GM18505 (cell line): ENCODE data around the gene ZSCAN32.

Experiments used
- ATAC-seq: cut with Tn5 transposase; IDR thresholded peaks from one replicate; pipeline ENCODE4 v1.9.1; 2021; ENCODE audit not compliant: unreplicated experiment
- POLR2A ChIP-seq: IDR thresholded peaks from 4 replicates; pipeline ENCODE4 v1.6.1; 2011; ENCODE audit warnings: borderline replicate concordance; ENCODE audit not compliant: insufficient read depth, insufficient read length; ENCODE audit errors: extremely low read depth

Gene ZSCAN32

GRCh38 chr16:3400779-3401688 is at the start of gene ZSCAN32, which contains the start of gene ZNF174:
TSS of gene ZSCAN32 (minus strand) at chr16:3401004. CDS start at chr16:3397557, 3,447 bp downstream.
TSS of gene ZNF174 (plus strand) at chr16:3401215. CDS start at chr16:3402005, 790 bp downstream.
- TF ChIP-seq POLR2A: peak; percentile 95
- ATAC-seq: peak; percentile 93

- no peak for TF ChIP-seq POLR2A
- peak; percentile 37 for ATAC-seq
Measured at GRCh38 chr16:3444032-3444388, 43.2 kb upstream of the ZSCAN32 start.

GRCh38 chr16:3443108-3444031 is 42.6 kb upstream of the ZSCAN32 start, which contains the start of the genes NAA60 and ZNF597:
TSS of gene NAA60 (plus strand) at chr16:3443680. CDS start at chr16:3476228, 32,548 bp downstream.
TSS of gene ZNF597 (minus strand) at chr16:3443504. CDS start at chr16:3443153, 351 bp downstream.
- peak; percentile 78 for ATAC-seq
- peak; percentile 75 for TF ChIP-seq POLR2A

- ATAC-seq: no peak
- no peak for TF ChIP-seq POLR2A
Measured at GRCh38 chr16:3439637-3440036, 38.8 kb upstream of the ZSCAN32 start.

DNA sequence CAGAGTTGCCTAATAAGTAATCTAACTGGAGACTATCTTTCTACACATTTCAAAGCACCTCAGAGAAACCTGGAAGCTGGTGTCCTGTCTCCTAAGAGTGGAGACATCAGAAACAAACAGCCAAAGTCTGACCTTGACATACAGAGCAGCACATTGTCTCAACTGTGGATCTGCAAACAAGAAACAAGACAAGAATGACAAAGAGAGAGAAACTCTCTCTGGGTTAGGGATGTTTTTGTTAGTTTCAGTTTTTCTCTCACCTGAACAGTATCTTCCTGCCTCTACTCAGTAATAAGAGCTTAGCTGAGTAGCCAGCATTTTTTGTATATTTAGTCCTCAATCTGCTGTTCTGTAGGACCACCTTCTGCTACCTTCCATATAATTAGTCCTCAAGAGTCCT is 33.6 kb upstream of the ZSCAN32 start:
- TF ChIP-seq POLR2A: no peak
- no peak for ATAC-seq

- ATAC-seq: no peak
- no peak for TF ChIP-seq POLR2A
Measured at GRCh38 chr16:3431779-3432219, 31.0 kb upstream of the ZSCAN32 start.

DNA sequence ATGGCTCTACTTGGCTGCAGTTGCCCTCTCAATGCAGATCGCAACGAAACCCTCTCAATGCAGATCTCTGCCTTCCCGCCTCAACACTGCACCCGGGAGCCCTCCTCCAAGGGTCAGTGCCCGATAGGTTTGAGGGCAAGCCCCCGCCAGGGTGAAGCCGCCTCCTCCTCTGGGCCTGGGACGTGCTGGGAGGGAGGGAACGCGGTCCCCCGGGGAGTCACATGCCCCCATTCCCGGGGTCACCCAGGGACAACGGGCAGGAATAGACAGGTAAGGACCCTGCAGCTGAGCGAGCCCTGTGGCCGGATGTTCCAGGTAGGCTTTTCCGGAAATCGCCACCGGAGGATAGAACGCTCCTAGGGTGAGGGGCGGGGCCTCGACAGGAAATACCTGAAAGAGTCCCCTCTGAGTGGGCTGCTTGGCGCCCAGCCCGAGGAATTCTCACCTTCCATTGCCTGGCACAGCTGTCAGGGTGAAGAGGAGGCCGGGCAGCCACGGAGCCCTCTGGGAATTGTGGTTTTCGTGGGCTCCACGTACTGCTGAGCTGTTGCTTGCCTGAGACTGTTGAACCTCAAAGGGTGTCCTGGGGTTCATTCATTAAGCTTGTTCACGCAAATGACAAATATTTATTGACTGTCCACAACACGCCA is 13.1 kb upstream of the ZSCAN32 start:
- no peak for ATAC-seq
- TF ChIP-seq POLR2A: no peak

DNA sequence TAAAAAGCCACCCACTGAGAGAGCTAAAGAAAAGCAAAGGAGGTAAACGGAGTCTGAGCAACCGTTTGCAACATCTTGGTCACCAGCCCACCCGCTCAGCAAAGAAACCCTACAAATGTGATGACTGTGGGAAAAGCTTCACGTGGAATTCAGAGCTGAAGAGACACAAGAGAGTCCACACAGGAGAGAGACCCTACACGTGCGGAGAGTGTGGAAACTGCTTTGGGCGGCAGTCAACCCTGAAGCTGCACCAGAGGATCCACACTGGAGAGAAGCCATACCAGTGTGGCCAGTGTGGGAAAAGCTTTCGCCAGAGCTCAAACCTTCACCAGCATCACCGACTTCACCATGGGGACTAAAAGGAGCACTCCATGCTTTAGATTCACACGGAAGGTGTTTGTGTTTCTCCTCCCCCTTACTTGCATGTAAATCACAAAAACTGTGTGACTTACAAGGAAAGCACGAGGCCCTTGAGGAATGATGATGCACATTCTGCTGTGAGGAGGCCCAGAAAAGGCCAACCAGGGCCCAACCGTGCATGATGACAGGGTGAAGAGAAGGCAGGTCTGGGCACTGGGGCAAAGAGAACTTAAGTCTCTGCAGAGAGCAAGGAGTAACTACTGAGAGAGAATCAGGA is 7.9 kb upstream of the ZSCAN32 start:
- no peak for TF ChIP-seq POLR2A
- ATAC-seq: no peak

GRCh38 chr16:3401719-3402397 is 1.1 kb upstream of the ZSCAN32 start:
- no peak for ATAC-seq
- no peak for TF ChIP-seq POLR2A

DNA sequence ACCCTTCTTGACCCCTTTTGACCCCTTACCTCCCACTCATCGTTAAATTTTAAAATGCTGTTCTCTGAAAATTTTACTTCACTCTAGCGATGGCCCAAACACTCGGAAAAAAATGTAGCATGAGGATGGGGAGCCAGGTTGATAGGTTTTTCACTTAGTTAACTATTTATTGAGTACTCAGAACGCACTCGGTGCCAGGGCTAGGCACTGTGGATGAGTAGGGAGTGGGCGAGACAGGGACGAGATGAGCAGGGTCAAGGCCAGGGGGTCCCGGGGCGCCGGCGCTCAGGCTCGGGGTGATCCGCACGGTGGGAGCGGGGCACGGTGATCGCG is 392 bp downstream of the ZSCAN32 start:
- ATAC-seq: no peak

DNA sequence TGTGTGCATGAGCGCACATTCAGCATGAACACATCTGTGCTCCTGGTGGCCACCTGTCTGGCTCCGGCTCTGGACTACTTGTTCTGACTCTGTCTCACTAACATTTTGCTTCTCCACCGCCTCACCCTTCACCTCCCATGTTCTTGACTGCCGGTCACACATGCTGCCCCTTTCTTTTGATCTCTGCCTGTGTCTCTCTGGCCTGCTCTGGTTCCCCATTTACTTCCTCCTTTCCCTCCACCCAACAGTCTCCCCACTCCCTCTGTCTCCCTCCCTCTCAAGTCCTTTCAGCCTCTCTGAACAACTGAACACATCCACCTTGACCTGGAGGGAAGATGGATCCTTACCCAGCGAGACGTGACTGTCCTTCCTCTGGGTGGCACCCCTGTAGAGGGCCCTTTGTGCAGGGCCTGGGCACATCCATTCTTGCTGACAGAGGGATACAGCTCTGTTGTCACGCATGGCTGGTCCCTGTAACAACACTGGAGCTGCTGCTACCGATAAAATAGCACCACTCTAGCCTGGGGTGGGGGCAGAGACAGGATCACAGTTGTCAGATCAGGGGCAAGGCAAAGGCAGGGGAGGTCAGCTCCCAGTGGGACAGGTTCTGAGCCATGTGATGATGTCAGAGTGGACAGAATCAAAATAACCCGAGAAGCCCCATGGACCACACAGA is 11.0 kb downstream of the ZSCAN32 start:
- ATAC-seq: no peak

More for the DNA sequence above, 392 bp downstream of the ZSCAN32 start:
- no peak for TF ChIP-seq POLR2A

DNA sequence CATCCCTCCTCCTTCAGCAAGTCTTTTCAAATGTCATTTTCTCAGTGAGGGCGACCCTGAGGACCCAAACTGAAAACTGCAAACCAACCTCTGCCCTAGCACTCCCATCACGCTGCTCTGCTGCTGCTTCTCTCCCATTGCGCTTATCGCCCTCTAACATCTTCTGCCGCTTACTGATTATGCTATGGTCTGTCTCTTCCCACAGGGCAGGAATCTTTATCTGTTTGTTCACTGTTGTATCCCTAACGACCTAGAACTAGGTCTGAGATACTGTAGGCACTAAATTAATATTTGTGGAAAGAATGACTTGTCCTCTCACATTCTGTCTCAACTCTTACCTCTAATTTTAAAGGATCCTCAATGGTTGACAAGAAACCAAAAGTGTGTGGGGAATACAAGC is 12.5 kb downstream of the ZSCAN32 start:
- ATAC-seq: no peak
- no peak for TF ChIP-seq POLR2A

More for the DNA sequence above, 11.0 kb downstream of the ZSCAN32 start:
- TF ChIP-seq POLR2A: no peak

DNA sequence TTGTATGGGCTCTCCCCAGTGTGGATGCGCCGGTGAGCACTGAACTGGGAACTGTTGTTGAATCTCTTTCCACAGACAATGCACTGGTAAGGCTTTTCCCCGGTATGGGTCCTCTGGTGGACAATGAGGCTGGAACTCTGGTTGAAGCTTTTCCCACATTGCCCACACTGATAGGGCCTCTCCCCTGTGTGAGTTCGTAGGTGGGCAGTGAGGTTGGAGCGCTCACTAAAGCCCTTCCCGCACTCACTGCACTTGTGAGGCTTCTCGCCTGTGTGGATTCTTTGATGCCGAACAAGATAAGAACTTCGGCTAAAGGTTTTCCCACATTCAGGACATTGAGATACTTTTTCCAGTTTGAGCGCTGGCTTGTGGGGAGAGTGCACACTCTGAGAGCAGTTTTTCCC is 17.8 kb downstream of the ZSCAN32 start:
- ATAC-seq: no peak
- no peak for TF ChIP-seq POLR2A
